SKM-1 (cell line): ENCODE results near the gene KCNK6.
"Not testable (repeated sequence)": the region's sequence is repeated elsewhere in the genome, so short reads cannot be mapped to it uniquely, and the experiment has no call there.

Experiments used
- DNase-seq: peaks from one replicate; lab custom pipeline; 2025; ENCODE audit not compliant: unreplicated experiment; lab: John Stamatoyannopoulos, UW

KCNK6 gene

DNA sequence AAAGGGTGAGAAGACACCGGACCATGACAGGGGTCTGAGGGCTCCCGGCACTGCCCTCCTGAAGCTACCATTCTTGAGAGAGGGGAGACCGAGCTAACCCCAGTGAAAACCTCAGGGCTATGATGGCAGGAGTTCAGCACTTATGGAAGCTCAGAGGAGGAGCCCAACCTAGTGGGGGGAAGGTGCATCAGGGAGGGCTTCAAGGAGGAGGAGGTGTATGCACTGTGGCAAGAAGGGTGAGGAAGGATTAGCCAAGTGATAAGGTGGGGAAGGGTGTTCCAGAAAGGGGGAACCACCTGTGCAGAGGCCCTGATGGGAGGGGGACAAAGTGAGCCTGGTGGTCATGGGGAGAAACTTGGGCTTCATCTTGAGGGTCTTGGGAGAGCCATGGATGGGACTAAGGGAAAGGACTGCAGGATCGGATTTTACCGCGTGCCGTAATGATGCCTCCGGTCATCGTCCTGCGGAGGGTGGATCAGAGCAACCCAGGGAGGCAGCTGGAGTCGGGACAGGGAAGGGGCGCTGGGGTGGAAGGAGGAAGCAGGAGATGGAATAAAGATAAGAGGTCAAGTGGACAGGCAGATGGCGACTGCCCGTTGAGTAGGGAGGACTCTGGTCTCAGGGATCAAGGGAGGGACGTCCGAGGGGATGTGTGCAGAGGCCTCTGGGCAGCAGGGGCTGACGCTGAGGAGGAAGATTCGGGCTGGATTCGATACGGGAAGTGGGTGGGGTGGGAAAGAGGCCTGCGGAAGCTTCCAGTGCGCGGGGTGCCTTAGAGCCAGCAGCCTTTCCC lies 41.4 kb downstream of the KCNK6 start:
- no peak for DNase-seq

DNA sequence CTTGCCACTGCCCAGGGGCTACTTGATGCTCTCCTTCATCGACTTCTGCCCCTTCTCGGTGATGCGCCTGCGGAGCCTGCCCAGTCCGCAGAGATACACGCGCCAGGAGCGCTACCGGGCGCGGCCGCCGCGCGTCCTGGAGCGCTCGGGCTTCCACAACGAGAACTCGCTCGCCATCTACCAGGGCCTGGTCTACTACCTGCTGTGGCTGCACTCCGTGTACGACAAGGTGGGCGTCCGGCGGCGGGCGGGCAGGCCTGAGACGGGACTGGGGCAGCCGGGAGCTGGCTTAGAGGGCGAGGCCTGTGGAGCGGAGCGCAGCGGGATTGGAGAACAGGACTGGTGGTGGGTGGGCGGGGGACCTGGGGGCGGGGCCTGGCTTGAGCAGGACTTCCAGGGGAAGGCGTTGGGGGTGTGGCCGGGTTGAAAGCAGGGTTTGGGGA lies 42.0 kb downstream of the KCNK6 start:
- no peak for DNase-seq

DNA sequence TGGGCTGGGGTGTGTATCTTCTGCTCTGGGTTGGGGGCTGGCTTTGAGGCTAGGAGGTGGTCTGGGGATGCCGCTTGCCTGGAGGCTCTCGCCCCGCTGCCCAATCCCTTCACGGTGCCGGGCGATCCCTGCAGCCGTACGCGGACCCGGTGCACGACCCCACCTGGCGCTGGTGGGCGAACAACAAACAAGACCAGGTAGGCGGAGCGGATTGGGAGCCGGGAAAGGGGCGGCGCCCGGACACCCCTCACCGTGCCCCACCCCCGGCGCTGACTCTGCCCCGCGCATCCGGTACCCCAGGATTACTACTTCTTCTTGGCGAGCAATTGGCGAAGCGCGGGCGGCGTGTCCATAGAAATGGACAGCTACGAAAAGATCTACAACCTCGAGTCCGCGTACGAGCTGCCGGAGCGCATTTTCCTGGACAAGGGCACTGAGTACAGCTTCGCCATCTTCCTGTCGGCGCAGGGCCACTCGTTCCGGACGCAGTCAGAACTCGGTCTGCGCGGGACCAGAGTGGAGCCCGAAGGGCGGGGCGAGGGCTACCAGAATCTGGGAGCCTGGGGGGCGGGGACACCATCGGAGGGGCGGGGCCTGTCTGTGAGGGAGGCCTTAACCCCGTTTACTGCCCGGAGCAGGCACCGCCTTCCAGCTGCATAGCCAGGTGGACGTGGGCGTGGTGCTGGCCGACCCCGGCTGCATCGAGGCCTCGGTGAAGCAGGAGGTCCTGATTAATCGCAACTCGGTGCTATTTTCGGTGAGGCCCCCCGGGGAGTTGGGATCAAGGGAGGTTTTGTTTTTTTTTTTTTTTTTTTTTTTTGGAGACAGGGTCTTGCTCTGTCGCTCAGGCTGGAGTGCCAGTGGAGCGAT lies 42.7 kb downstream of the KCNK6 start:
- no peak for DNase-seq

DNA sequence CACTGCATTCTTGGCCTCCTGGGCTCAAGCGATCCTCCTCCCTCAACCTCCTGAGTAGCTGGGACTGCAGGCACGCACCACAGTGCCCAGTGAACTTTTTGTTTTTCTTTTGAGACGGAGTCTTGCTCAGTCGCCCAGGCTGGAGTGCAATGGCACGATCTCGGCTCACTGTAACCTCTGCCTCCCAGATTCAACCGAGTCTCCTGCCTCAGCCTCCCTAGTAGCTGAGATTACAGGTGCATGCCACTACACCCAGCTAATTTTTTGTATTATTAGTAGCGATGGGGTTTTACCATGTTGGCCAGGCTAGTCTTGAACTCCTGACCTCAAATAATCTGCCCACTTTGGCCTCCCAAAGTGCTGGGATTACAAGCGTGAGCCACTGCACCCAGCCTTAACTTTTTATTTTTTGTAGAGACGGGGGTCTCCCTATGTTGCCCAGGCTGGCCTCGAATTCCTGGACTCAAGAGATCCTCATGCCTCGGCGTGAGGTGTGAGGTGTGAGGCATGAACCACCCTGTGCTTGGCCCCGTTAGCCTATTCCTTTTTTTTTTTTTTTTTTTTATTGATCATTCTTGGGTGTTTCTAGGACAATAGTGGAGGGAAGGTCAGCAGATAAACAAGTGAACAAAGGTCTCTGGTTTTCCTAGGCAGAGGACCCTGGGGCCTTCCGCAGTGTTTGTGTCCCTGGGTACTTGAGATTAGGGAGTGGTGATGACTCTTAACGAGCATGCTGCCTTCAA lies 43.5 kb downstream of the KCNK6 start:
- DNase-seq, result not testable (repeated sequence)

DNA sequence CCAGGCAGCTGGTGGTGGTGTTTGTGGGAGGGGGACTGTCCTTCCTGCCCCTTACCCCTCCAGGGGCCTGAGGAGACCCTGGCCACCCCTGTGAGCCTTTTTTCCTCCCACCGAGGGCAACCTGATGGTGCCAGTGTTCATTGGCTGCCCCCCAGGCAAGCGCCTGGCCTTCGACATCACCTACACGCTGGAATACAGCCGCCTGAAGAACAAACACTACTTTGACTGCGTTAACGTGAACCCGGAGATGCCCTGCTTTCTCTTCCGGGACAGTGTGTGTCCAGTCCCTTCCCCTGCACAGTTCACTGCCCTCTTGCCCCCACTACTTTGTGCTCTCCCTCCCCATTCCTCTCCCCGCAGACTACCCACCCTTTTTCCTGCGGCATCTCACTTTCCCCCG lies 47.4 kb downstream of the KCNK6 start:
- DNase-seq, result no peak

DNA sequence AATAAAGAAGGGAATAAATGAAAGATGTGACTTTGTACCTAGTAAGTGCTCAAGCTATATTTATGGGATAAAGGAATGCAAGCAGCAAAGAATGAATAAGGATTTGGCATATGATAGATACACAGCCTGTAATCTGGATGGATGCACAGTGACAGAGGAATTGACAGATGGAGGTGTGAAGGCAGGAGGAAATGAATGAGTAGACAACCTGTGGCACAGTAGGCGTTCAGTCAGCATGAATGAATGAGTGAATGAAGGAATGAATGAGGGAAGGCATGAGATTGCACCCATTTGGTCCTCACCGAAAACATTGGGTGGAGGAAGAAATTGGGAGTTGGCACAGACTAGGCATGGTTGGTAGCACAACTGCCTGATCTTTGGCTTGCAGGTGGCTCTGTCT lies 49.9 kb downstream of the KCNK6 start:
- DNase-seq, result no peak

DNA sequence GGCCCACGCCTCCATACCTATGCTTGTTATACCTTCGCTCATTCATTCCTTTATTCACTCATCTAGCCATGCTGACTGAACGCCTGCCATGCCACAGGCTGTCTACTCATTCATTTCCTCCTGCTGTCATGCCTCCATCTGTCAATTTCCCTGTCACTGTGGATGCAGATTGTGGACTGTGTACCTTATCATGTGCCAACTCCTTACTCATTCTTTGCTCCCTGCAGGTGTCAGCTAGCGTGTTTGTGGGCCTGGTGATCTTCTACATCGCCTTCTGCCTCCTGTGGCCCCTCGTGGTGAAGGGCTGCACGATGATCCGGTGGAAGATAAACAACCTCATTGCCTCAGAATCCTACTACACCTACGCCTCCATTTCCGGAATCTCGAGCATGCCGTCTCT lies 50.7 kb downstream of the KCNK6 start:
- DNase-seq, result no peak

DNA sequence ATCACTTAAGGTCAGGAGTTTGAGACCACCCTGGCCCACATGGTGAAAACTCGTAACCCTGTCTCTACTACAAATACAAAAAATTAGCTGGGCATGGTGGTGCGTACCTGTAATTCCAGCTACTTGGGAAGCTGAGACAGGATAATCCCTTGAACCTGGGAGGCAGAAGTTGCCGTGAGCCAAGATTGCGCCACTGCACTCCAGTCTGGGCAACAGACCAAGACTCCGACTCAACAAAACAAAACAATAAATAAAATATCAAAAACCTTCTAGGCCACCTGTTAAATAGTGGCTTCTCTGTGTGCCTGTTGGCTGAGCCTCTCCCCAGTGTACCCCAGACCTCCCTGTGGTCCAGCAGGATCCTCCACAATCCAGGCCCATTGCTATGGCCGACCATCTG lies 51.4 kb downstream of the KCNK6 start:
- DNase-seq, result no peak

DNA sequence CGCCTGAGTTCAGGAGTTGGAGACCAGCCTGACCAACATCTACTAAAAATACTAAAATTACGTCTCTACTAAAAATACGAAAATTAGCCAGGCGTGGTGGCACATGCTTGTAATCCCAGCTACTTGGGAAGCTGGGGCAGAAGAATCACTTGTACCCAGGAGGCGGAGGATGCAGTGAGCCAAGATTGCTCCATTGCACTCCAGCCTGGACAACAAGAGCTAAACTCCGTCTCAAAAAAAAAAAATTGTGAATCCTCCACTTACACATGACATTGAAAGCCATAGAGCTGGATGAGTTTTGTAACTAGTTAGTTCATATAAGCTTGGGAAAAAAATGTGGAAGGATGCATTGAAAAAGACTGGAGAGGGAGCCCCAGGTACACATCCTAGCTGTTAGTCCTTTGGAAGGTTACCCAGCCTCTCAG lies 54.3 kb downstream of the KCNK6 start:
- no peak for DNase-seq

DNA sequence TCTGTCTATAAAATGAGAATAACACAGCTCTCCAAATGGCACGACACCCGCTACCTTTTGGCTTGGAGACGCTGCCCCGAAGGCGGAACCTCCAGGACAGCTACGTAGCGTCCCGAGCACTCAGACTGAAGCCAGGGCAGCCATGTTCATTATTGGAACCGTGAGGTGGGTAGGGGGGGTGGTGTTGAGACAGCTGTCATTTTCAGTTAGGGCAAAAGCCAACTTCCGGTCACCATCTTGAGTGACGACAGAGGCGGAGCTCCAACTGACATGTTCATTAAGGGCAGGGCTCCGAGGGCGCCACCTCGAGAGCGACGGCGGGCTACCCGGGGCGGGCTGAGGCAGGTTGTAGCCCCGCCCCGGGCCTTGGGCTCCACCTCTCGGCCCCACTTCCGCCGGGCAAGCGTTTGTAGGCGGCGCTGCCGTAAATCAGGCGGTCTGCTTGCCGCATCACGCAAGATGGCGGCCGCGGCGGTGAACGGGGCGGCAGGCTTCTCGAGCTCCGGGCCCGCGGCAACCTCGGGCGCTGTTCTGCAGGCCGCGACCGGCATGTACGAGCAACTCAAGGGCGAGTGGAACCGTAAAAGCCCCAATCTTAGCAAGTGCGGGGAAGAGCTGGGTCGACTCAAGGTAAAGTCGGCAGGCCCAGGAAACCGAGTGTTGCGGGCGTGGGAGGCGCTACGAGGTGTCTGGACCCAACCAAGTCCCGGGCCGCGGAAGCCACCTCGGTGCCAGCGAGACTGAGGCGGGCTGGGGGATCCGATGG lies 54.9 kb downstream of the KCNK6 start, which contains the start of gene PSMD8:
PSMD8 (plus strand) TSS at position 240 of the 766 bp plus-strand sequence; CDS start at position 271, 31 bp downstream.
- peak; percentile 98 for DNase-seq

DNA sequence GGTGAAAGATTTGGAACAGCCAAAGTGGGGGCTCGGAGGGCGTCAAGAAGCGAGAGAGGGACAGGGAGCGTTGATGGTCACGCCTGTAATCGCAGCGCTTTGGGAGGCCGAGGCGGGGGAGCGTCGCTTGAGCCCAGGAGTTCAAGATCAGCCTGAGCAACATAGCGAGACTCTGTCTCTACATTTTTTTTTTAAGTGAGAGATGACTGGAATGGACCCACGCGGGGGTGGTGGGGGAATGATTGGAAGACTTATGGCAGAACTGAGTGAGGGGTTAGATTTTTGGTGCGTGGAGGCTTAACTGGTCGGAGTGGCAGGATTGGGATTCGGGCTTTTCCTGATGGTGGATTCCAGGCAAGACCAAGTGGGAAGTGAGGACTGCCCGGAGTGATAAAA lies 55.5 kb downstream of the KCNK6 start:
- no peak for DNase-seq

DNA sequence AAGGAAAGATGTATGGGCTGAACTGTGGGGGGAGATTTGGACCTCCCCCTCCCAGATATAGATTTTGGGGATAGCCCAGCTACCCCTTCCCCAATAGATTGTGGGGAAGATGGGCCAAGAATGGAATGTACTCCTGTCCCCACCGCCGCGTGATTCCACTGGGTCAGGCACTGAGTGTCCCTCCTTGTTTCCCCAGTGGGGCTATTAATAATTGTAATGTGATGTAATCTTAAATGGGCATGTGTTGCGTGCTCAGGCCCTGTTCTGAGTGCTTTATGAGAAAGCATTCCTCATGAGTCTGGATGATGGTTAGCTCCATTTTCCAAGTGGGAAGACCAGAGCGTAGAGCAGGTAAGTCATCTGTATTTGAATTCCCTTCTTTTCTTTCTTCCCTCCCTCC lies 56.1 kb downstream of the KCNK6 start:
- DNase-seq, result no peak

DNA sequence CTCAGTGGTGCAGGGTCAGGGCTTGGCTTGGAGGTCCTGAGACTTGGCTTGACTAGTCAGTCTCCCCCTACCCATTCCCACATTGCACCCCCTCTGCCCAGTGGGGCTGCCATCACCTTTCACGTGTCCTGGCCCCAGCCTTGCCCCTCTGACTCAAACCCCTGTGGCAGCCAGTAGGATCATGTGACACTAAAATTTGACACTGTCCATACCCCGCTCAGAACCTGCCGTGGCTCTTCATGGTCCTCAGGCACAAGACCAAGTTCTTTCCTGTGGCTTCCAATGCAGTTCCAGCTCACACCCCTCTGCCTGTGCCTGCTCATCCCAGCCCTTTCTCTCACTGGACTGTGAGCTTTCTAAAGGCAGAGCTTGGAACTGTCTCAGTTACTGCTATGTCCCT lies 56.9 kb downstream of the KCNK6 start:
- DNase-seq, result no peak

DNA sequence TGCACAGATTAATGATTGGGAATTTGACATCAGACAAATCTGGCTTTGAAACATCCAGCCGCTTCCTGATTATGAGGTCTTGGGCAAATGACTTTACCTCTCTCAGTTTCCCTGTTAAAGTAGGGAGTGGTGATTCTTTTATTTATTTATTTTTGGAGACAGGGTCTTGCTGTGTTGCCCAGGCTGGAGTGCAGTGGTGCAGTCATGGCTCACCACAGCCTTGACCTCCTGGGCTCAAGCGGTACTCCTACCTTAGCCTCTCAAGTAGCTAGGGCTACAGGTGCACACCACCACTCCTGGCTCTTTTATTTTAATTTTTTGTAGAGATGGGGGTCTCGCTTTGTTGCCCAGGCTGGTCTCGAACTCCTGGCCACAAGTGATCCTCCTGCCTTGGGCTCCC lies 57.4 kb downstream of the KCNK6 start:
- DNase-seq, result no peak

DNA sequence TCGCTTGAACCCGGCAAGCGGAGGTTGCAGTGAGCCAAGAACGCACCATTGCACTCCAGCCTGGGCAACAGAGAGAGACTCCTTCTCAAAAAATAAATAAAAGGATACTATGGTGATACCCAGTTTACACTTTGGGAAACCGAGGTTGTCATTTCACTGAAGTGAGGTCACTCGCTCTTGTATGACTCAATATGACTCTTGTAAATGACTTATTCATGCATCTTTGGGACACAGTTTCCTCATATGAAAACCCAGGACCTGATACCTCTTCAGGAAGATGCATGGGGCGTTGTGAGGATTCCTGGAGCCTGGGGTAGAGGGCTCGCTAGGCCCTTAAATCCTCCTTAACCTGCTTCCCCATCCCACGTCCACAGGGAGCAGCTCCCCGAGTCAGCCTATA lies 59.2 kb downstream of the KCNK6 start:
- no peak for DNase-seq

DNA sequence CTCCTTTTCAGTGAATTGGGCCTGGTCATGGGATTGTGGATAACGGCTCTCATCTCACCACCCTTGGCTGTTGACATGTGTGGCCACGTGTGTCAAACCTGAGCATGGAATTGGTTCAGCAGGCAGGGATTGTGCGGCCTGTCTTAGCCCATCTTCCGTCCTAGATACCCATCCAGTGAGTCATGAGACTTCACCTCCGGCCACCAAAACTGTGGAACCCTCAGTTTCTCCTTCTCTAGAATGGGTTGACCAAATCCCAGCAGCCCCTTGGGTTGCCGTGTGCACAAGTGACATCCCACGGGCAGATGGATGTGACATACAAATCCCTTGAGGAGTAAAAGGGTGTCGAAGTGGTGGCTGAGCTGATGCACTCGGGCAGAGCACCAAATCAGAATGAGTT lies 61.5 kb downstream of the KCNK6 start:
- DNase-seq, result no peak
